NK-92 treated with Interleukin-12 subunit alpha and Interleukin-12 subunit beta, amount 100 ng/mL, for 24 hours (cell line): ENCODE measurements around the gene DLG1.
"Not testable (repeated sequence)": the region's sequence is repeated elsewhere in the genome, so short reads cannot be mapped to it uniquely, and the experiment has no call there.

Experiments used
- DNase-seq: peaks from one replicate; lab custom pipeline; 2025; lab: John Stamatoyannopoulos, UW

The DLG1 gene

DNA sequence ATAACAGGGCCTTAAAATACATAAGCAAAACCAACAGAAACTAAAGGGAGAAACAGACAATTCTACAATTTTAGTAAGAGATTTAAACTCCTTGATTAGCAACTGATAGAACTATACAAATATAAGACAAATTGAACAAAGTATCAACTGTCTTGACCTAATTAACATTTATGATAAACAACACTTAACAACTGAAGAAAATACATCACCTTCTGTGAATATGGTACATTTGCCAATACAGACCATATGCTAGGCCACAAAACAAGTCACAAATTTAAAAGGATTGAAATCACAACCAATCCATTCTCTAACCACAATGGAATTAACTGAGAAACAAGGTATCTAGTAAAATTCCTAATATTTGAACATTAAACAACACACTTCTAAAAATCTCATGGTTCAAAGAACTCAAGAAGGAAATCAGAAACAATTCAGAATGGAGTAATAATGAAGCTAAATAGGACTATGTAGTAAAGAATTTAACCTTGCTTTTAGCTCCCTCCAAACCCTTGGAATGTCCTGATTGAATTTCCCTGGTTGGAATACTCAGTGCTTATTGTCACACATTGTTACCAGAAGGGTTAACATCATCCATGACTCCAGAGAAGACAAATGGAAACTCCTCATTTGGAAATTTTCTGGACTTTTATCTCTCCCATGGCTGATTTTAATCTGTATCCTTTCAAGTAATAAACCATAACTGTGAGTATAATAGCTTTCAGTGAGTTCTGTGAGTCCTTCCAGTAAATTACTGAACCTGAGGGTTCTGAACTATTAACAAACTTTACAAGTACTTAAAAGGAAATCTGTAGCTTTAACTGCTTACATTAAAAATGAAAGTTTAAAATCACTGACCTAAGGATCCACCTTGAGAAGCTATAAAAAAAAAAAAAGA, 88.8 kb downstream of the DLG1 start:
- no peak for DNase-seq

DNA sequence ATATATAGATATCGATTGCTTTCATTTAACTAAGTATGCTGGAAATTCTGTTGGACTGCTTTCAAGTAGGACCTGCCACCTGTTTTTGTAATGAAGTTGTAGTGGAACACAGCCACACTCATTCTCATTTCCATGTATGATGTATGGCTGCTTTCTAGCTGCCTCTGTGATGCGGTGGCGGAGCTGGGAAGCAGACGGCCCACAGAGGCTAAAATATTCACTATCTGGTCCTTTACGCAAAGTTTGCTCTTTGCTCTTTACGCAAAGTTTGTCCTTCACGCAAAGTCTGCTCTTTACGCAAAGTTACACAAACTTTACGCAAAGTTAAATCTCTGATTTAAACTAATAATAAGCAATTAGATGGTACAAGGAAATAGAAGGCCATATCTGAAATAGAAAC, 91.5 kb downstream of the DLG1 start:
- DNase-seq, result no peak

DNA sequence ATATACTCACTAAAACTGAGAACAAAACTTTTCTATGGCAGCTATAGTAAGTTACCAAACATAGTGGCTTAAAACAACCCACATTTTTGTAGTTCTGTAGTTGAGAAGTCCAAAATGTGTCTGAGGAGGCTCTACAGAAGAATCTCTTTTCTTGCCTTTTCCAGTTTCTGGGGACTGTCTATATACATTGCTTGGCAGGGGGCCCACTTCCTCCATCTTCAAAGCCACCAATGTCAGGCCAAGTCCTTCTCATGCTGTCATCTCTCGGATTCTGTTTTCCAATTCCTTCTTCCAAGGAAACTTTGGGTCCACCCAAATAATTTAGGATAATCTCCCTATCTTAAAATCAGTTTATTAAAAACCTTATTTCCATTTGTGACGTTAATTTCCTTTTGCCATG, 92.7 kb downstream of the DLG1 start:
- no peak for DNase-seq

DNA sequence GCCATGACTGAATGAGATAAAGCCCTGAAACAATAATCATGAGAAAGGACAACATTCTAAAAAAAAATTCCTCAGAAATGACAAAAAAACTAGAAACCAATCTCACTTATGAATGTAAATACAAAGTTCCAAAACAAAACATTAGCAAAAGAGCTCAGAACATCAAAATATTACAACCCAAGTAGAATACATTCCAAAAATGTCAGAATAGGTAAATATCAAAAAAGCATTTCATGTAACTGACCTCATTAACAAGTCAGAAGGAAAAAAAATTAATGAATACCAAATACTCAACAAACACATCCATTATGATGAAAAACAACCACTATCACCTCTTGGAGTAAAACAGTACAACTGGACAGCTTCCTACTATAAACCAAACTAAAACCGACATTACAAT, 93.1 kb downstream of the DLG1 start:
- DNase-seq, result no peak

DNA sequence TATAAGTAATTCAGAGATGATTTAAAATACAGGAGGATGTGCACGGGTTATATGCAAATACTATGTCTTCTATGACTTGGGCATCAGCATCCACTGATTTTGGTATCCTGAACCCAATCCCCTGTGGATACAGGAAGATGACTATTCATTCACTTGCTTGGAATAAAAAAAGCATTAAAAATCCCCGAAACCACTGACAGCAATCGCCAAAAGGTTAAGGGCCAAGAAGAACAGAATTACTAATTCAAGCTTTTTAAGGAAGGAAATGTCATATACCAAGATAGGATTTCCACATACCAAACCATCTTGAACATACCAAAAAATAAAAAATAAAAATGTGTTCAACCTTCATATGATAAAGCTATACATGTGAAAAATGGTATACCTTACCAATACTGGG, 93.7 kb downstream of the DLG1 start:
- no peak for DNase-seq

DNA sequence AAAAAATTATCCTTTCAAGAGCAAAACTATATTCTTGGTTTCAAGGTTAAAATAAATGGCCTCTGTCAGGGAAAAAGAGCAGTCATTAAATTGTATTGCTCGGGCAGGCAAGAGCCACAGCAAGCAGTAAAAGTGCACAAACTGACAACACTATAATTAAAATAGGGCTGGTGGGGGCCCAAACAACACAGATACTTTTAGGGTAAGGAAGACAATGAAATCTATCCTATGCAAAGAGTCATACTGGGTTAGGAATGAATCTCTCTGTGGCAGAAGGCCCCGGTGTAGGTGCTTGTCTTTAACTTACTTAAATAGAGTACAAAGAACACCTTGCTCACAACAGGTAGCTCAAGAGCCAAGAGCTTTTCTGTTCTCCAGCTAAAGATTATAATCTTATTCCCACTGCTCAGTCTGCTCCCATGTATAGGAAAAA, 94.7 kb downstream of the DLG1 start:
- no peak for DNase-seq

DNA sequence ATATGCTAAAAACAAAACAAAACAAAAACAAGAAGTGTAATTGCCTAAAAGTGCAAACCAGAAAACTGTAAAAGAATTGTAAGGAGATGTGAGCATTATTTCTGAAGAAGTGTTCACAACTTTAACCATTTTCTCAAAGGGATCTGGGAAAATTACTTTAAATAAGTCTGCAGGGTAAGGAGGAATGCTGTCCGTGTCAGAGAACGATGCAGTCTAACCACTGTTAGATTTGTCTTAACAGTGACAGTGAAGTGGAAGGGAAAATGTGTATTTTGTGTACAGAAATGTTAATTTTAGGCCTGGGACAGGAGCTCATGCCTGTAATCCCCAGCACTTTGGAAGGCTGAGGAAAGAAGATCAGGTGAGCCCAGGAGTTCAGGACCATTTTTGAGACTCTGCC, 95.7 kb downstream of the DLG1 start:
- no peak for DNase-seq

DNA sequence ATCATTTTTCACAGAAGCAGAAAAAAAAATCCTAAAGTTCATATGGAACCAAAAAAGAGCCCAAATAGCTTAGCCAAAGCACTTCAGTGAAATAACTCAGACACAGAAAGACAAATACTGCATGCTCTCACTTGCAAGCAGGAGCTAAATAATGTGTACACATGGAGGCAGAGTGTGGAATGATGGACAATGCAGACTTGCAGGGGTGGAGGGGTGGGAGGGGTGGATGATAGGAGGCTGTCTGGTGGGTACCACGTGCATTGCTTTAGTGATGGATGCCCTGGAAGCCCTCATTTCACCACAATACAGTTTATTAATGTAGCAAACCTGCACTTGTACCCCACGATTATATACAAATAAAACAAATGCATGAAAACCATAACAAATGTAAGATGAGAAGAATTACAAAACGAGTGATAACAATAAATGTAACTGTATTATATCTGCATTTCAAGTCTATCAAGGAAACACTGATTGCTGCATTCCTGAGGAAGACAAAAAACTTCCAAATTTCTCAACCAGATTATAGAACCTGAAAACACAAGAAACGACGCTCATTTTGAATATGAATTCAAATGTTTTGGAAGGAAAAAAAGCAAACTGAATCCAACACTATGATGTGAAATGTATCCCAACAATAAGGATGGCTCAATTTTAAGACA, 96.5 kb downstream of the DLG1 start:
- no peak for DNase-seq

DNA sequence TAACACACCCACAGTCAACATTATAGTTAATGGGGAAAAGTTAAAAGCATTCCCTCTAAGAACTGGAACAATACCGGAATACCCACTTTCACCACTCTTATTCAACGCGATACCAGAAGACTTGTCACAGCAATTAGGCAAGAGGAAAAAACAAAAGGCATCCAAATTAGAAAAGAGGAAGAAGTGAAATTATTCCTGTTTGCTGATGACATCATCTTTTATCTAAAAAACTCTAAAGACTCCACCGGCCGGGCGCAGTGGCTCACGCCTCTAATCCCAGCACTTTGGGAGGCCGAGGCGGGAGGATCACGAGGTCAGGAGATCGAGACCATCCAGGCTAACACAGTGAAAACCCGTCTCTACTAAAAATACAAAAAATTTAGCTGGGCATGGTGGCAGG, 97.6 kb downstream of the DLG1 start:
- DNase-seq, result not testable (repeated sequence)

DNA sequence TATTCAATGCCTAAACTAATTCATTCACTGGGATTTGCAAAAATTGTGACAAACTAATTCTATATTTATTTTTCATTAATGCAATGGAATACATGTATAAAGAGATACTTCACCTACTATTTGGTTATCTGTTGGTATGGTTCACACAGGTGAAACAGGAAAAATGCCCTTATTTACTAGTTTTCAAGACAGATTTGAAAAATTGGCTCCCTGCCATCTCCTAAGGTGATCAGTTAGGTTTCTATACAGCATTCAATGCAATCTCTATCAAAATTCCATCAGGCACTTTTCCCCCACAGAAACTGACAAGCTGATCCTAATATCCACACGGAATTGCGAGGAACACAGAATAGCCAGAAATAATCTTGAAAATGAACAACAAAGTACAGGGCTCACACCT, 101.1 kb downstream of the DLG1 start:
- DNase-seq, result no peak

DNA sequence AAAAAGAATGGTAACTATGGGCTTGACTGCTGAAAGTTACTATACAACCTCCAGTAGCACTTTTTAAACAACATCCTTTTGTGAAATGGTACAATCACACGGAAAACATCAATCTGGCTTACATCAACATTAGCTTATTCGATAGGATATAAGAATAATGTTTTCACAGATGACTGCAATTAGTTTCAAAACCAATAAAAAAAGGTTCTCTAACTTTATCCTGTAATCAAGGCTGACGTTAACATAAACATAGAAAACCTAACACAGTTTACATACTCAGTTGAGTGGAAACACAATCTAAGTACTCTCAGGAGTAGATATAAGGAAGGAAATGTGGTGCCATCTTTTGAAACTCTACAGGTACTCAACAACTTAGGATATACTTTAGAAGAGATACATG, 102.2 kb downstream of the DLG1 start:
- DNase-seq, result no peak

DNA sequence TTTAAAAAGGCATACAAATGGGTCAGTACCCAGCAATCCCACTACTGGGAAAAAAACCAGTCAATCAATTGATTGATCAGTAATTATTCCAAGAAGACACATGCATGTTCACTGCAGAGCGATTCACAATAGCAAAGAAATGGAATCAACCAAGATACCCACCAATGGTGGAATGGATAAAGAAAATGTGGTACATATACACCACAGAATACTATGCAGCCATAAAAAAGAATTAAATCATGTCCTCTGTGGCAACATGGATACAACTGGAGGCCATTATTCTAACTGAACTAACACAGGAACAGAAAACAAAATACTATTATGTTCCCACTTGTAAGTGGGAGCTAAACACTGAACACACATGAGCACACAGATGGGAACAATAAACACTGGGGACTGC, 103.1 kb downstream of the DLG1 start:
- DNase-seq, result no peak

DNA sequence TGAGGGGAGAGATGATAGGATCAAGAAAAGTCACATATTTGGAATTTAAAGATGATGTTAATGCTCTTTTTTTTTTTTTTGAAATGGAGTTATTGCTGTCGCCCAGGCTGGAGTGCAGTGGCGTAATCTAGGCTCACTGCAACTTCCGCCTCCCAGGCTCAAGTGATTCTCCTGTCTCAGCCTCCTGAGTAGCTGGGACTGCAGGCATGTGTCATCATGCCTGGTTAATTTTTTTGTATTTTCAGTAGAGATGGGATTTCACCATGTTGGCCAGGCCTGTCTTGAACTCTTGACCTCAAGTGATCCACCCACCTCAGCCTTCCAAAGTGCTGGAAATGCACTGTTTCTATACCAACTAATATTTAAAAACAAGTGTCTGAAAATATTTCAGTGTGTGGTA, 104.7 kb downstream of the DLG1 start:
- not testable (repeated sequence) for DNase-seq

DNA sequence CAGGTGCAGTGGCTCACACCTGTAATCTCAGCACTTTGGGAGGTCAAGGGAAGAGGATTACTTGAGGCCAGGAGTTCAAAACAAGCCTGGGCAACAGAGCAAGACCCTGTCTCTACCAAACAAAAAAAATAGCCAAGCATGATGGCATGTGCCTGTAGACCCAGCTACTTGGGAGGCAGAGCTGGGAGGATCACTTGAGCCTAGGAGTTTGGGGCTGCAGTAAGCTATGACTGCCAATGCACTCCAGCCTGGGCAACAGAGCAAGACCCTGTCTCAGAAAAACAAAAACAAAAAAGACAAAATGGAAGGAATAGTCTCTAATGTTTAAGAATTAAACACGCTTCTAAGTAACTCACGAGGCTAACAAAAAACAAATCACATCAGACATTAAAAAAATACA, 106.5 kb downstream of the DLG1 start:
- DNase-seq, result no peak

DNA sequence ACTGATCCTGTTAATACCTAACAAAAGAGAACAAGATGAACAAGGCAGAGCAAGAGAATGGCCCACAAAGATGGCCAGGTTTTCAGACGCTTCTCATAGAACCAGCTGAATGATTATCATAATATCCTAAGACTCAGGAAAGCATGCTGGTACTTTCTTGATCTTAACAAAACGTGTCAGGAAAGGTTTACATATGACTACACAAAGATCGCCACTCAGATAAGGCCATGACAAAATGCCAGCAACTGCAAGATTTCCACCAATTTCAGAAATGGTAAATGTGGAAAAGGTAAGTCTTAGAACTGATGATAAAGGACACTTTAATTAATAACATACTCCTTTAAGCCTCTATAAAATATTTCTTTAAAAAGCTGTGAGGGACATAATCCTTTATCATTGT, 108.8 kb downstream of the DLG1 start:
- DNase-seq, result no peak

DNA sequence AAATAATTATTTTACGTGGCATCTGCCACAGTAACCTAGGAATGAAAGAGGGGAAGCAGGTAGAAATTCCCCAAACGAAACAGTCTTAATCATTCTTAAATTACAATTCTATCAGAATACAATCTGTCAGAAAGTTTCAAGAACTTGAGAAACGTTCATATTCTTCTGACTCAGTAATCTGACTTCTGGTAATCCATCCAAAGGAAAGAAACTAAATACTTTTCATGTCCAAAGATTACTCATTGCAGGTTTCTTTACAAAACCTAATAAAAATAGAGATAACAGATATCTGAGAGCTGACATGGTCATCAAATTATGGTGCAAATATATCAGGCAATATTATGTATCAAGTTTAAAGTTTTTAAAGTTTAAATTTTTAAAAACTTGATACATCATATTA, 109.4 kb downstream of the DLG1 start:
- DNase-seq, result no peak

DNA sequence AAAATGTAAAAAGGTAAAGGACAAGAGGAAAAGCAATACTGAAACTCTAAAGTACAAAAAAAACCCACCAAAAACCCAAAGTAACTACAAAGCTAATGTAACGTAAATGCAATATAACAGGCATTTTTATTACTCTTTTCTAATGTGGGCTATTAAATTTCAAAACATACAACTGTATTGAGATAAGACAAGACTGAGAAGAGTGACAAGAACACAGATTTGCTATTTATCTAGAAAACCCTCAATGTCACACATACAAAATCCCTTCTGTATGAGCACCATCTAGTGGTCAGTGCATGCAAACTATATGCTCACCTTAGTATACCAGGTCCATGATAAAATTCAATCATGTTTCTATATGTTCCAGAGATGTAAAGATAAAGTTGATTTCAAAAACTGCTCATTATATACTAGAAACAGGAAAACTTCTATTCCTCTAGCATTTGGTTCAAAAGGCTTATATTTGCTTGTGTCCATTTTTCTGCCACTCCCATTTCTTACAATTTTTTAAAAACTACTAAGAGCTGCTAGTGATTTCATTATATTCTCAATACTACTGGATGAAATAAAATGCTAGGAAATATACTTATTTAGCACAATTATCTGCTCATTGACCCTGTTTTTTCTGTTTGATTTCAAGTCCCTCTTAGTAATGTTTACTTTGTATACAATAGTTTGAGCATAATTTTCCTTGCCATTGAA, 111.4 kb downstream of the DLG1 start:
- DNase-seq, result no peak

DNA sequence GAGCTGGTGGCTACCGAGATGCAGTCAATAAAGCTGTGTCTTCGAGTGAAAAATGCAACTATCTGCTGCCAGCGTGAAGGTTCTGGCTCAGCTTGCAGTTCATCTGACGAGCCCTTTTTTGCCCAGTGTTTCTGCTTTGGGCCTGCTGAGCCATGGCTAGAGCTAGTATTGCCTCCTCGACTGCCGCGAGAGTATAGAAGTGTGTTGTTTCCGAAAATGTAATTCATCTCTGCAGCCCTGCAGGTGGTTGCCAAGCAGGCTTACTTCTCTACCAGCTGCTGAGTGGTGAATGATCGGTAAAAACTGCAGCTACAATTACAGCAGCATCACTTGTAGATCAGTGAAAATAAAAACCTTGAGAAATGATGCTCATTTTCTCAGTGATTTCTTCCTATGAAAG, 114.8 kb downstream of the DLG1 start:
- no peak for DNase-seq

DNA sequence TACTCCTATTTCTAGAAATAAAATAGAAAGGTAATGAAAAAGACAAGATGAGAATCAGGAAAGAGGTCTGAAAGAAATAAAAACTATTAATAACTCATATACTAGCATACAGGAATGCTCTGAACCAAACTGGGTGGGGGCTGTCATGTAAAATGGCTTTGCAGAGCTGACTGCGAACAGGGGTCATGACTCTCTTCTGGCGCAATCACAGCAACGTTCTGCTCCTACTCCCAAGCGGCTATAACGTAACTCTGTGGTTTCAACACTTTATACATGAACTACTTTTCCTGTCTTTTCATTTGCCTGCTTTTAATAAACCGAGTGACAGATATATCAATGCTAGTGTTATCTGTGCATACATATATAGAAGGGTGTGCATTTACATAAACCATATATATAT, 116.7 kb downstream of the DLG1 start:
- DNase-seq, result no peak

DNA sequence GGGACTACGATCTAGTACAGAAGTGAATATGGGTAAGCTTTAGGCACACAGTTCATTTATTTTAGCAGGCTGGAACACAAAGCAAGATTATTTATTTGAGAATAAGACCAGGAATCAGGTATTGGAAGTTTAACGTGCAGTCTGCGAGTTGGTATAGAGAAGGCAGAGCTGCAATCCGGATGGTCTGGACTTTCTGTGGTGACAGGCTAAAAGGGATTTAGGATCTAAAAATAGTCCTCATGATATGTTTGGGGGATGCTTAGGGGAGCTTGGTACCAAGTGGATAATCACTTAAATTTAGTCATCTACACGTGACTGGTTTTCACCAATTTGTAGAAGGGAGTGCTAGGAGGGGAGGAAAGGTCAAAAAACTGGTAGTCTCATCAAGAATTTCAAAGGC, 119.4 kb downstream of the DLG1 start:
- DNase-seq, result no peak

DNA sequence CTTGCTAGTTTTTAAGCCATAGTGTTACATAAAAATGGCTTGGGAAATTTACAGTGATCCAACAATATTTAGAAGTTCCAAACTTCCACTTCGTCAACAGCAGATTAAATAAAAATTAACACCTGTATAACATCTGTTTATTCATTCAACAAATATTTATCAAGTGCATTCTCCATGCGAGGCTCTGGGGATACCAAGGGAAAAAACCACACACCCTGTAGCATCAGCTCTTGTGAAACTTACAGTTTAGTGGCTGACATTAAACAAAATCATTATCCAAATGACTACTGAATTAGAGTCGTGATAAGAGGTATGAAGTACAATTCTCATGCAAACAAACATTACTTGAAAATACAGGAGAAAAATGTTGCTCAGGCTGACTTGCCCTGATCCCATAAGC, 122.9 kb downstream of the DLG1 start:
- no peak for DNase-seq

DNA sequence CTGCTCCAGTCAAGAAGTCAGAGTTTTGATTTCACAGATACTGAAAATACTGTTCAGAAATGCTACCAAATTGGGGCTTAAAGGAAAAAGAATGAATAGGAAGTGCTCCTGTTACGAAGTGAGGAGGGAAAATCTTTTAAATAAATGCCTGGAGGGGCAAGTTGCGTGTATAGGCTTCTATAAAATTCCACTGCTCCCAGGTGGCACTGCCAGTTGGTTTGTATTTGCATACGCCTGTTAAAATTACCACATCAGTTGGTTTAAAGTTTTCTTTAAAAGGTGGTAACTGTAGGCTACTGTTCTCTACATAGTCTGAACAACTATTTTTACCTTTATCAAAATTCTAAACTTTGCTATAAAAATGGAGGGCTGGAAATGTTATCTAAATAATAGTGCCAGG, 123.5 kb downstream of the DLG1 start:
- DNase-seq, result no peak

DNA sequence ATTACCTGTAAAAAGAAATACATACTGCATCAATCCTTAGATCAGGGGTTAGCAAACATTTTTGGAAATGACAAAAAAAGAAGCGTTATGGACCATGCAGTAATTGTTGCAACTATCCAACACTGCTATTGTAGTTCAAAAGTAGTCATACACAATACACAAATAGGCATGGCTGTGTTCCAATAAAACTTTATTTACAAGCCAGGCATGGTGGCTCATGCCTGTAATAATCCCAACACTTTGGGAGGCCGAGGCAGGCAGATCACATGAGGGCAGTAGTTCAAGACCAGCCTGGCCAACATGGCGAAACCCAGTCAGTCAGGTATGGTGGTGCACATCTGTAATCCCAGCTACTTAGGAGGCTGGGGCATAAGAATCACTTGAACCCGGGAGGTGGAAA, 124.8 kb downstream of the DLG1 start:
- no peak for DNase-seq
